PFSK-1 (cell line): ENCODE measurements around the gene MAP7D2. TPM values are rescaled to one million over a fixed set of nuclear protein-coding genes. Genes with fewer than 3 reads are reported as not detected.

Experiments used
- FOXP2 ChIP-seq: optimal IDR thresholded peaks from 2 replicates; pipeline ENCODE3; 2011; ENCODE audit warnings: borderline replicate concordance, control low read depth, inconsistent platforms; ENCODE audit not compliant: insufficient read depth; ENCODE audit errors: extremely low read length, extremely low read depth
- POLR2AphosphoS5 ChIP-seq: IDR thresholded peaks from 2 replicates; pipeline ENCODE4 v1.6.1; 2012; ENCODE audit warnings: low read depth, mild to moderate bottlenecking, control low read depth, low read length, moderate library complexity
- SIN3A ChIP-seq: IDR thresholded peaks from 2 replicates; pipeline ENCODE4 v1.6.1; 2012; ENCODE audit warnings: mild to moderate bottlenecking, low read length, moderate library complexity, borderline replicate concordance; ENCODE audit not compliant: insufficient read depth
- TAF1 ChIP-seq: IDR thresholded peaks from 2 replicates; pipeline ENCODE4 v1.6.1; 2012; ENCODE audit warnings: low read length, control low read depth, borderline replicate concordance; ENCODE audit not compliant: insufficient read depth
- polyA plus RNA-seq: library from polyadenylated mRNA; unstranded; fragments of >200 nt; gene quantifications from one replicate; pipeline ENCODE4 v1.2.1, GENCODE V29; 2012; ENCODE audit warnings: low read depth, missing spikeins; ENCODE audit not compliant: insufficient read length
- TF ChIP-seq, protein P1 (sequence below), 2 experiments: IDR thresholded peaks; 2 replicates each; pipeline versions ENCODE4 v1.6.1 to v1.8.0; 2011 to 2012; ENCODE audit warnings: low read depth in 2 of 2, low read length in 2 of 2, control low read depth in 1 of 2, inconsistent platforms in 1 of 2, mild to moderate bottlenecking in 1 of 2, moderate library complexity in 1 of 2; ENCODE audit not compliant: insufficient read depth in 1 of 2

The MAP7D2 gene
- 4.5 TPM for polyA plus RNA-seq

DNA sequence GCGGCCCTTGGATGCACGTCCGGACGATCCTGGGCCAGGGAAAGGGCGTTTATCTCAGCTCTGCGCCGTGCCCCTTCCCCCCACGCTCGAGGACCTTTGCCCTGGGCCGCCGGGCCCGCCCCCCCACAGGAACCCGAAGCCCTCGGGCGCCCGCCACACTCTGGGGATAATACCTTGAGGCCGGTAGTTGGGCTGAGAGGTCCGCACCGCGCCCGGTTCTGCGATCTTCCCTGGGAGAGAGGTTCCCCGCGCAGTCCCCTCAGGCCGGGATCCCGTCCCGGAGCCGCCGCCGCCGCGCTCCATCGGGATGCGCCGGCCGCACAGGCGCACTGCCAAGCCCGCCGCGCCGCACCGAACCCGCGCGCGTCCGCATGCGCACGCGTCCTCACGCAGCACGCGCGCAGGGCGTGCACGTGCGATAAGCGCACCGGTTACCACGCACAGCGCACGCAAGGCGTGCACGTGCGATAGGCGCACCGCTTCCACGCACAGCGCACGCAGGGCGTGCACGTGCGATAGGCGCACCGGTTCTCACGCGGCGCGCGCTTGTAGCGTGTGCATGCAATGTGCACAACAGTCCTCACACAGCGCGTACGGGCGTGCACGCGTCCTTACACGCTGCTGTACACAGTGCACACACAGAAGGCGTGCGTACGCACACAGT lies at the start of gene MAP7D2:
MAP7D2 (minus strand) TSS at position 331 of the 664 bp plus-strand sequence; CDS start at position 303, 28 bp downstream.
- TF ChIP-seq, protein P1, sequence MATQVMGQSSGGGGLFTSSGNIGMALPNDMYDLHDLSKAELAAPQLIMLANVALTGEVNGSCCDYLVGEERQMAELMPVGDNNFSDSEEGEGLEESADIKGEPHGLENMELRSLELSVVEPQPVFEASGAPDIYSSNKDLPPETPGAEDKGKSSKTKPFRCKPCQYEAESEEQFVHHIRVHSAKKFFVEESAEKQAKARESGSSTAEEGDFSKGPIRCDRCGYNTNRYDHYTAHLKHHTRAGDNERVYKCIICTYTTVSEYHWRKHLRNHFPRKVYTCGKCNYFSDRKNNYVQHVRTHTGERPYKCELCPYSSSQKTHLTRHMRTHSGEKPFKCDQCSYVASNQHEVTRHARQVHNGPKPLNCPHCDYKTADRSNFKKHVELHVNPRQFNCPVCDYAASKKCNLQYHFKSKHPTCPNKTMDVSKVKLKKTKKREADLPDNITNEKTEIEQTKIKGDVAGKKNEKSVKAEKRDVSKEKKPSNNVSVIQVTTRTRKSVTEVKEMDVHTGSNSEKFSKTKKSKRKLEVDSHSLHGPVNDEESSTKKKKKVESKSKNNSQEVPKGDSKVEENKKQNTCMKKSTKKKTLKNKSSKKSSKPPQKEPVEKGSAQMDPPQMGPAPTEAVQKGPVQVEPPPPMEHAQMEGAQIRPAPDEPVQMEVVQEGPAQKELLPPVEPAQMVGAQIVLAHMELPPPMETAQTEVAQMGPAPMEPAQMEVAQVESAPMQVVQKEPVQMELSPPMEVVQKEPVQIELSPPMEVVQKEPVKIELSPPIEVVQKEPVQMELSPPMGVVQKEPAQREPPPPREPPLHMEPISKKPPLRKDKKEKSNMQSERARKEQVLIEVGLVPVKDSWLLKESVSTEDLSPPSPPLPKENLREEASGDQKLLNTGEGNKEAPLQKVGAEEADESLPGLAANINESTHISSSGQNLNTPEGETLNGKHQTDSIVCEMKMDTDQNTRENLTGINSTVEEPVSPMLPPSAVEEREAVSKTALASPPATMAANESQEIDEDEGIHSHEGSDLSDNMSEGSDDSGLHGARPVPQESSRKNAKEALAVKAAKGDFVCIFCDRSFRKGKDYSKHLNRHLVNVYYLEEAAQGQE (IDR thresholded peaks at IDR 0.05; ENCODE audit: insufficient read depth in 1 of 2, low read depth in 2 of 2, low read length in 2 of 2) = no peak
- TF ChIP-seq SIN3A (no peak), TAF1 (no peak), FOXP2 (no peak), POLR2AphosphoS5 (no peak)

DNA sequence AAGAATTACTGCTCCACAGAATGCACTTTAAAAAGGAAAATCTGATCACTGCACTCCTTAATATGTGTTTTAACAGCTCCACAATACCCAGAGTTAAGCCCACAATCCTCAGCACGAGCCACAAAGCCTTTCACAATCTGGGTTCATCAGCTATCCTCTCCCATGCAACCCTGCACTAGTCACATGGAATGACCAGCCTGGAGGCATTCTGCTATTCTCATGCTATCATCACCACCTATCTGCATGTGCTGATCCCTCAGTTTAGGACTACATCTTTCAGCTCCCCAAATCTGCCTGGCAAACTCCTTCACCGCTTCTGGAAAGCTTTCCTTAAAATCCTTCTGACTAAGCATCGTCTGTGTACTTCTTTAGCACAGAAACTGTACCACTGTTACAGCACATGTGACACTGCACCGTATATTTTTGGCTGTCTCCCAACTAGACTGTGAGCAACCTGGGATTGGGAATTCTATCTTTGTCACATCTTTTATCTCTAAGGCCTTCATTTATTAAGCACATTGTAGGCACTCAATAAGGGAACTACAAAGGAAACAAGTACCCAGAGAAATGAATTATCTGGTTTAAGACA lies 43.2 kb upstream of the MAP7D2 start:
- TF ChIP-seq, protein P1 (IDR thresholded peaks at IDR 0.05; ENCODE audit: insufficient read depth in 1 of 2, low read depth in 2 of 2, low read length in 2 of 2) = no peak
- TF ChIP-seq FOXP2 = no peak
- TF ChIP-seq SIN3A = no peak
- TF ChIP-seq TAF1 = no peak
- no peak for TF ChIP-seq POLR2AphosphoS5

DNA sequence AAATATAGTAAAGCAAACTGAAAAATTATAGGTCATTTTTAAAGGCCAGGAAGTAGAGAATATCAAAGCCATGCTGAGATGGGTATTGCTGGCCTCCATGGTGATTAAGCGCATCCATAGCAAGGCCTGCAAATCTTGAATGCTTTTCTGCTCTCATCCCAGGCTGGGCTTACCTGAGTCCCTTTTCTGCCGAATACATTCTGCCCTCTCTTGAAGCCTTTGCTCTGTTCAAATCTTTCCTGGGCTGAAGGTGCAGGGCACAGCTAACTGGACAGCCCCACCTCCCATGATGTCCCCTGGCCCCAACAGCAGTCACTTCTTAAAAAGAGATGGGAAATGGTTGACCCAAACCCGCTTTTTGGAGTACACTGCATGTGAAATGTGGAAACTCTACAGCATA lies 35.0 kb upstream of the MAP7D2 start:
- TF ChIP-seq TAF1 (no peak), SIN3A (no peak), FOXP2 (no peak)
- TF ChIP-seq, protein P1 (IDR thresholded peaks at IDR 0.05; ENCODE audit: insufficient read depth in 1 of 2, low read depth in 2 of 2, low read length in 2 of 2) = no peak

DNA sequence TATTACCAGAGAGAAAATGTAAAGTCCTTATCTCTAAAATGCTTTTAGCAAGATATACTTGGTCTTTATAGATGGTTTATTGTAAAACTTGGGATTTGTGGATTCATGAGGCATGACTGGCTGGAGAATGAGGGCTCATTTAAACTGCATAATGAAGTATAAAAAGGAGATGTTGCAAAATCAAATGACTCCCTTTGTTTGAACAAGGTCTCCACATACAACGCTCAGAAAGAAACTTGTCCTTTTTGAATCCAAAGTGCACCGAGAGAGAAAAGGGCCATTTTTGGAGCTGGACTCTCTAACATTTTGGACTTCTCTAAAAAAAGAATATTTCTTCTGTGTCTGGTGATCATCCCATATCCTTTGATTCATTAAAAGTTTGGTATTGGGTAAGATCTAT lies 32.6 kb upstream of the MAP7D2 start:
- TF ChIP-seq TAF1 (no peak), SIN3A (no peak), POLR2AphosphoS5 (no peak), FOXP2 (no peak)
- TF ChIP-seq, protein P1 (IDR thresholded peaks at IDR 0.05; ENCODE audit: insufficient read depth in 1 of 2, low read depth in 2 of 2, low read length in 2 of 2) = no peak

DNA sequence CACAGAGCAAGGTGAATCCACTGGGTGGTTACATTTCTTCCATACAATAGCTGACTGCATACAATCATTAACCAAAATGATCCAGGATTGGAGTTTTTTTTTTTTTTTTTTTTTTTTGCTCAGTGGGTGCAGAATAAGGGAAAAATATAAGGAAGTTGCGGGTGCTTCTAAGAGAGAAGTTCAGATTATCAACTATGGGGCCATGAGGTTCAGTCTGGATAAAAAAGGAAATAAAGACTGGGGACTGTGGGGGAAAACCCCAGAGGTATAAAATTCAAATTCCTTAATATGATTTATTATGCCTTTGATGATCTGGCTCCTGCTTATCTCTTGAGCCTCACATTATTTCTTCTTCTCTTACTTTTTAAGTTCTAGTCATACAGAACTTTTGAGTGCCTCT lies 30.9 kb upstream of the MAP7D2 start:
- TF ChIP-seq TAF1 (no peak), SIN3A (no peak), FOXP2 (no peak), POLR2AphosphoS5 (no peak)
- TF ChIP-seq, protein P1 (IDR thresholded peaks at IDR 0.05; ENCODE audit: insufficient read depth in 1 of 2, low read depth in 2 of 2, low read length in 2 of 2) = no peak
